ENCODE results near the gene POU6F1. TPM values are rescaled to one million over a fixed set of nuclear protein-coding genes. Genes with fewer than 3 reads are reported as not detected.

POU6F1 gene
- total RNA-seq, 3 donors from 2014 or later (not counting 1 experiment from before 2014, with no cell fraction given): 5.7 to 6.6 (median 6.0) TPM

- Histone ChIP-seq H3K36me3 (ENCODE audit: control insufficient read depth, insufficient read depth, low read length) (no peaks in the 10 kb centered on the region), H3K27ac (ENCODE audit: low read length) (no peak overlapping the region), H3K27me3 (ENCODE audit: control insufficient read depth, insufficient read depth, low read length) (no peaks in the 10 kb centered on the region), H3K4me1 (ENCODE audit: control insufficient read depth, insufficient read depth, low read length) (no peaks in the 10 kb centered on the region), H3K4me3 (ENCODE audit: low read length) (no peak overlapping the region), H3K9me3 (ENCODE audit: control insufficient read depth, insufficient read depth, low read length) (no peaks in the 10 kb centered on the region)
- Mint-ChIP-seq H3K4me3 (no peak overlapping the region), H3K4me1 (no peaks in the 10 kb centered on the region), H3K36me3 (no peaks in the 10 kb centered on the region), H3K27me3 (ENCODE audit: low read depth in 2 of 2) (no peaks in the 10 kb centered on the region), H3K9me3 (no peaks in the 10 kb centered on the region), H3K27ac (no peak overlapping the region)
- no peak for ATAC-seq
- intact Hi-C loops (cut with micrococcal nuclease): no loop called here
- no peak for TF ChIP-seq CTCF (IDR thresholded peaks at IDR 0.05)
- WGBS (ENCODE audit: insufficient coverage): 75% methylated on average over 14 of the region's 14 CpGs
- DNase-seq: no peak
These were observed 29.4 kb downstream of the POU6F1 start for GRCh38 chr12:51188359-51189051.

GRCh38 chr12:51187370-51187987, 30.4 kb downstream of the POU6F1 start:
- Mint-ChIP-seq H3K4me3 (no peak overlapping the region), H3K4me1 (no peaks in the 10 kb centered on the region), H3K27me3 (ENCODE audit: low read depth in 2 of 2) (no peaks in the 10 kb centered on the region), H3K9me3 (no peaks in the 10 kb centered on the region), H3K27ac (no peak overlapping the region), H3K36me3 (no peaks in the 10 kb centered on the region)
- no peaks in the 10 kb centered on the region for H3K4me1 ChIP-seq (ENCODE audit: control insufficient read depth, insufficient read depth, low read length)
- intact Hi-C loops (cut with micrococcal nuclease): no loop called here
- ATAC-seq (no peak), DNase-seq (no peak)
- H3K27ac ChIP-seq (ENCODE audit: low read length): no peak overlapping the region
- TF ChIP-seq CTCF (IDR thresholded peaks at IDR 0.05): no peak
- H3K4me3 ChIP-seq (ENCODE audit: low read length): no peak overlapping the region
- H3K27me3 ChIP-seq (ENCODE audit: control insufficient read depth, insufficient read depth, low read length): no peaks in the 10 kb centered on the region
- H3K9me3 ChIP-seq (ENCODE audit: control insufficient read depth, insufficient read depth, low read length): no peaks in the 10 kb centered on the region
- 76% methylated on average over 5 of the region's 5 CpGs for WGBS (ENCODE audit: insufficient coverage)
- H3K36me3 ChIP-seq (ENCODE audit: control insufficient read depth, insufficient read depth, low read length): no peaks in the 10 kb centered on the region

- H3K27ac Mint-ChIP-seq: no peak overlapping the region
- WGBS (ENCODE audit: insufficient coverage): 74% methylated on average over 3 of the region's 3 CpGs
- Histone ChIP-seq H3K9me3 (ENCODE audit: control insufficient read depth, insufficient read depth, low read length) (no peaks in the 10 kb centered on the region), H3K36me3 (ENCODE audit: control insufficient read depth, insufficient read depth, low read length) (no peaks in the 10 kb centered on the region), H3K27me3 (ENCODE audit: control insufficient read depth, insufficient read depth, low read length) (no peaks in the 10 kb centered on the region), H3K4me3 (ENCODE audit: low read length) (no peak overlapping the region), H3K4me1 (ENCODE audit: control insufficient read depth, insufficient read depth, low read length) (no peaks in the 10 kb centered on the region), H3K27ac (ENCODE audit: low read length) (no peak overlapping the region)
- DNase-seq (no peak), ATAC-seq (no peak)
- no peaks in the 10 kb centered on the region for H3K4me1 Mint-ChIP-seq
- H3K4me3 Mint-ChIP-seq: no peak overlapping the region
- no peaks in the 10 kb centered on the region for H3K27me3 Mint-ChIP-seq (ENCODE audit: low read depth in 2 of 2)
- H3K9me3 Mint-ChIP-seq: no peaks in the 10 kb centered on the region
- H3K36me3 Mint-ChIP-seq: no peaks in the 10 kb centered on the region
- TF ChIP-seq CTCF (IDR thresholded peaks at IDR 0.05): no peak
- intact Hi-C loops (cut with micrococcal nuclease): no loop called here
These were observed 31.3 kb downstream of the POU6F1 start for GRCh38 chr12:51186465-51187085.
